NCI-H460 (cell line): ENCODE measurements around the gene MIB2. TPM values are rescaled to one million over a fixed set of nuclear protein-coding genes. Genes with fewer than 3 reads are reported as not detected.
A peak's percentile ranks its signal among the peaks of the same experiment; 100 is the strongest.
"Not testable (repeated sequence)": the region's sequence is repeated elsewhere in the genome, so short reads cannot be mapped to it uniquely, and the experiment has no call there.

Source experiments
- DNase-seq: peaks from one replicate; pipeline ENCODE4 v3.0.0-alpha.2; 2016; ENCODE audit warnings: low read depth; ENCODE audit errors: extremely low read depth
- polyA plus RNA-seq: library from polyadenylated mRNA; depleted of rRNA; stranded (reverse); fragments of >200 nt; gene quantifications from 2 replicates; pipeline ENCODE4 v1.2.3, GENCODE V29; 2014; cell fraction: nucleus; rRNA removed
- total RNA-seq: library from RNA; depleted of rRNA; stranded (reverse); fragments of >200 nt; shearing (Covaris generic); gene quantifications from 2 replicates; pipeline ENCODE4 v1.2.3, GENCODE V29; 2014; rRNA removed

Gene MIB2
- total RNA-seq = 18.9 and 19.0 TPM in 2 replicates
- 166 and 181 TPM in 2 replicates for polyA plus RNA-seq

- DNase-seq = peak; percentile 91
These were observed at the start of gene MIB2 for GRCh38 chr1:1615256-1616044. TSS of gene MIB2 (plus strand) at chr1:1615500. CDS start at chr1:1623453, 7,953 bp downstream.

- DNase-seq = no peak
These were observed 48.0 kb upstream of the MIB2 start for GRCh38 chr1:1567152-1567875.

- no peak for DNase-seq
These were observed 47.4 kb upstream of the MIB2 start for GRCh38 chr1:1567891-1568291.

GRCh38 chr1:1569341-1569740 is 46.0 kb upstream of the MIB2 start:
- no peak for DNase-seq

- peak; percentile 41 for DNase-seq
These were observed 41.2 kb upstream of the MIB2 start for GRCh38 chr1:1573843-1574720.

- DNase-seq = peak; percentile 81
These were observed 40.4 kb upstream of the MIB2 start, which contains the start of gene SSU72 for GRCh38 chr1:1574721-1575537. TSS of gene SSU72 (minus strand) at chr1:1574863. CDS start at chr1:1574557, 306 bp downstream.

- no peak for DNase-seq
These were observed 37.8 kb upstream of the MIB2 start for GRCh38 chr1:1577367-1578011.

GRCh38 chr1:1578371-1578940 is 36.8 kb upstream of the MIB2 start:
- DNase-seq = no peak

GRCh38 chr1:1582585-1583346 is 32.5 kb upstream of the MIB2 start:
- DNase-seq = no peak

- no peak for DNase-seq
These were observed 31.8 kb upstream of the MIB2 start for GRCh38 chr1:1583347-1584010.

GRCh38 chr1:1591452-1591851 is 23.8 kb upstream of the MIB2 start:
- DNase-seq = no peak

GRCh38 chr1:1593834-1594601 is 21.3 kb upstream of the MIB2 start:
- no peak for DNase-seq

- no peak for DNase-seq
These were observed 20.6 kb upstream of the MIB2 start for GRCh38 chr1:1594602-1595260.

GRCh38 chr1:1595341-1595740 is 20.0 kb upstream of the MIB2 start:
- not testable (repeated sequence) for DNase-seq

GRCh38 chr1:1596493-1597274 is 18.6 kb upstream of the MIB2 start:
- no peak for DNase-seq
